Smooth muscle cell (in vitro differentiated cells): ENCODE results near the gene PSENEN. TPM values are rescaled to one million over a fixed set of nuclear protein-coding genes. Genes with fewer than 3 reads are reported as not detected.

Source experiments
- DNase-seq: peaks from one replicate; lab custom pipeline; 2025; ENCODE audit not compliant: unreplicated experiment; lab: John Stamatoyannopoulos, UW
- H2AFZ ChIP-seq: fragments of 200-600 bp; sonication (generic); 2 replicates; pipeline ENCODE4 v1.6.0; 2016; ENCODE audit warnings: antibody characterized with exemption, low read depth, mild to moderate bottlenecking
- H3F3A ChIP-seq: fragments of 200-600 bp; sonication (generic); 2 replicates; pipeline ENCODE4 v1.6.0; 2017; ENCODE audit warnings: antibody characterized with exemption, low read depth
- H3K27ac ChIP-seq: fragments of 200-600 bp; sonication (generic); 2 replicates; pipeline ENCODE4 v1.5.1; 2016; ENCODE audit warnings: low read depth, mild to moderate bottlenecking
- H3K27me3 ChIP-seq: fragments of 200-600 bp; sonication (generic); 2 replicates; pipeline ENCODE4 v1.6.1; 2016; ENCODE audit warnings: low read depth, mild to moderate bottlenecking
- H3K36me3 ChIP-seq: fragments of 200-600 bp; sonication (generic); 2 replicates; pipeline ENCODE4 v1.5.1; 2016; ENCODE audit warnings: low read depth
- H3K4me1 ChIP-seq: fragments of 200-600 bp; sonication (generic); 2 replicates; pipeline ENCODE4 v1.5.1; 2016; ENCODE audit warnings: low read depth
- H3K4me2 ChIP-seq: fragments of 200-600 bp; sonication (generic); 2 replicates; pipeline ENCODE4 v1.6.0; 2016; ENCODE audit warnings: mild to moderate bottlenecking
- H3K4me3 ChIP-seq: fragments of 200-600 bp; sonication (generic); 2 replicates; pipeline ENCODE4 v1.5.1; 2016; ENCODE audit warnings: mild to moderate bottlenecking
- H3K79me2 ChIP-seq: fragments of 200-600 bp; sonication (generic); 2 replicates; pipeline ENCODE4 v1.6.0; 2016; ENCODE audit warnings: low read depth, mild to moderate bottlenecking
- H3K9ac ChIP-seq: fragments of 200-600 bp; sonication (generic); 2 replicates; pipeline ENCODE4 v1.6.0; 2016; ENCODE audit warnings: low read depth
- H3K9me3 ChIP-seq: fragments of 200-600 bp; sonication (generic); replicated peaks from 2 replicates; pipeline ENCODE4 v1.5.1; 2016; ENCODE audit warnings: low read depth
- H4K20me1 ChIP-seq: fragments of 200-600 bp; sonication (generic); 2 replicates; pipeline ENCODE4 v1.6.0; 2016; ENCODE audit warnings: low read depth
- CTCF ChIP-seq: fragments of 200-600 bp; sonication (generic); IDR thresholded peaks from 2 replicates; pipeline ENCODE4 v1.5.1; 2017; ENCODE audit warnings: borderline replicate concordance, mild to moderate bottlenecking, antibody characterized with exemption; ENCODE audit not compliant: insufficient read depth, poor library complexity, severe bottlenecking
- WGBS: methylation state at CpG from one replicate; pipeline ENCODE4 v1.1.7; 2016; ENCODE audit warnings: low lambda C conversion rate; 5-methylcytosine and 5-hydroxymethylcytosine counted together
- polyA plus RNA-seq: library from polyadenylated mRNA; unstranded; fragments of >200 nt; fragmentation: Nextera tagmentation; extraction: Ambion mirVana; gene quantifications from 2 replicates; pipeline ENCODE4 v1.2.1, GENCODE V29; 2016
- total RNA-seq: library from RNA; depleted of rRNA; stranded (reverse); fragments of >200 nt; gene quantifications from 2 replicates; pipeline ENCODE4 v1.2.3, GENCODE V29; 2014

The PSENEN gene
- total and polyA plus RNA-seq, 2 experiments from 2014 or later: 65.4 to 137 TPM

GRCh38 chr19:35759697-35760096, 14.2 kb downstream of the PSENEN start:
- H3K4me2 ChIP-seq: peak overlapping the region; percentile 86
- H3K27me3 ChIP-seq: no peaks in the 10 kb centered on the region
- 89% methylated on average over 2 of the region's 2 CpGs for whole genome bisulfite sequencing
- no peak overlapping the region for H3K4me3 ChIP-seq
- peaks cover 17% of the 10 kb centered on the region for H4K20me1 ChIP-seq
- H3K9ac ChIP-seq: no peak overlapping the region
- no peak for DNase-seq
- H3K4me1 ChIP-seq: peaks cover 28% of the 10 kb centered on the region
- H2AFZ ChIP-seq: no peak overlapping the region
- H3K27ac ChIP-seq: no peak overlapping the region
- TF ChIP-seq CTCF: no peak
- H3K9me3 ChIP-seq: no peaks in the 10 kb centered on the region
- peaks cover 19% of the 10 kb centered on the region for H3F3A ChIP-seq
- peaks cover 4% of the 10 kb centered on the region for H3K36me3 ChIP-seq
- peaks cover 29% of the 10 kb centered on the region for H3K79me2 ChIP-seq

GRCh38 chr19:35760711-35761349, 15.4 kb downstream of the PSENEN start:
- peaks cover 9% of the 10 kb centered on the region for H3F3A ChIP-seq
- DNase-seq: no peak
- H3K9me3 ChIP-seq: no peaks in the 10 kb centered on the region
- H3K36me3 ChIP-seq: peaks cover 4% of the 10 kb centered on the region
- no peak overlapping the region for H3K27ac ChIP-seq
- no peaks in the 10 kb centered on the region for H3K27me3 ChIP-seq
- peaks cover 29% of the 10 kb centered on the region for H3K79me2 ChIP-seq
- TF ChIP-seq CTCF: no peak
- H3K9ac ChIP-seq: no peak overlapping the region
- WGBS: 94% methylated on average over 4 of the region's 4 CpGs
- H3K4me2 ChIP-seq: no peak overlapping the region
- H2AFZ ChIP-seq: no peak overlapping the region
- H3K4me1 ChIP-seq: peaks cover 20% of the 10 kb centered on the region
- peaks cover 13% of the 10 kb centered on the region for H4K20me1 ChIP-seq
- H3K4me3 ChIP-seq: no peak overlapping the region

- no peaks in the 10 kb centered on the region for H3K4me1 ChIP-seq
- peaks cover 16% of the 10 kb centered on the region for H3K79me2 ChIP-seq
- no peak overlapping the region for H3K27ac ChIP-seq
- H3K36me3 ChIP-seq: peaks cover 4% of the 10 kb centered on the region
- H3K9me3 ChIP-seq: no peaks in the 10 kb centered on the region
- no peaks in the 10 kb centered on the region for H3F3A ChIP-seq
- TF ChIP-seq CTCF: no peak
- WGBS: 97% methylated on average over 16 of the region's 17 CpGs
- peaks cover 3% of the 10 kb centered on the region for H4K20me1 ChIP-seq
- no peaks in the 10 kb centered on the region for H3K27me3 ChIP-seq
- no peak overlapping the region for H2AFZ ChIP-seq
- DNase-seq: no peak
- H3K9ac ChIP-seq: no peak overlapping the region
- H3K4me2 ChIP-seq: no peak overlapping the region
- no peak overlapping the region for H3K4me3 ChIP-seq
These were observed 19.2 kb downstream of the PSENEN start for GRCh38 chr19:35764432-35765315.
